CD4-positive, alpha-beta T cell (primary cell): ENCODE data around the gene SYNGR2. TPM values are rescaled to one million over a fixed set of nuclear protein-coding genes. Genes with fewer than 3 reads are reported as not detected.

Source experiments
- ATAC-seq: fragments of 200-7000 bp; cut with Tn5 transposase; one replicate; pipeline ENCODE4 v1.10.0; 2022; ENCODE audit warnings: mild to moderate bottlenecking; ENCODE audit not compliant: poor library complexity
- CTCF ChIA-PET: fragments of 350-600 bp; sonication (Branson Sonifier 250); formaldehyde crosslinking; loops from one replicate; lab custom pipeline; 2021; ENCODE audit warnings: antibody characterized with exemption, inconsistent platforms; lab: Charles Lee
- POLR2A ChIA-PET: fragments of 350-600 bp; sonication (Branson Sonifier 250); formaldehyde crosslinking; loops from one replicate; lab custom pipeline; 2021; ENCODE audit warnings: antibody characterized with exemption, inconsistent platforms; lab: Charles Lee
- DNase-seq, 14 experiments: peaks; one replicate each; pipeline ENCODE4 v3.0.0-alpha.2; 2013 to 2020; ENCODE audit warnings: mixed read lengths in 2 of 14
- H3K27ac ChIP-seq, 2 donors: one replicate each; pipeline versions ENCODE4 v1.5.1 to v1.7.0; 2013; ENCODE audit warnings: low read length in 2 of 2, low read depth in 1 of 2, mild to moderate bottlenecking in 1 of 2
- H3K27me3 ChIP-seq, 2 experiments: 1 replicate in 1 of 2; 2 replicates in 1 of 2; pipeline versions ENCODE4 v1.6.1 to v1.7.0; 2013; ENCODE audit warnings: low read length in 2 of 2, control low read depth in 1 of 2, mild to moderate bottlenecking in 1 of 2, moderate library complexity in 1 of 2; ENCODE audit not compliant: insufficient read depth in 2 of 2, control insufficient read depth in 1 of 2
- H3K36me3 ChIP-seq: one replicate; pipeline ENCODE4 v1.6.1; 2013; ENCODE audit warnings: low read length, control low read depth; ENCODE audit not compliant: insufficient read depth
- H3K4me1 ChIP-seq: one replicate; pipeline ENCODE4 v1.6.1; 2013; ENCODE audit warnings: low read length, control low read depth; ENCODE audit not compliant: insufficient read depth
- H3K4me3 ChIP-seq: one replicate; pipeline ENCODE4 v1.5.1; 2013; ENCODE audit warnings: mild to moderate bottlenecking, low read length, moderate library complexity
- H3K9me3 ChIP-seq, 2 experiments: 1 replicate in 1 of 2; 2 replicates in 1 of 2; pipeline versions ENCODE4 v1.6.1 to v1.7.0; 2013; ENCODE audit warnings: low read length in 2 of 2, mild to moderate bottlenecking in 2 of 2, control low read depth in 1 of 2, moderate library complexity in 1 of 2; ENCODE audit not compliant: control insufficient read depth in 1 of 2, insufficient read depth in 1 of 2
- H3K27ac Mint-ChIP-seq: one replicate; pipeline ENCODE4 v1.8.0; 2020; ENCODE audit warnings: mixed read lengths
- H3K27me3 Mint-ChIP-seq: one replicate; pipeline ENCODE4 v1.8.0; 2021; ENCODE audit warnings: mixed read lengths
- H3K36me3 Mint-ChIP-seq: one replicate; pipeline ENCODE4 v1.8.0; 2021; ENCODE audit warnings: low read depth, mixed read lengths
- H3K4me1 Mint-ChIP-seq: one replicate; pipeline ENCODE4 v1.8.0; 2021; ENCODE audit warnings: low read depth, mixed read lengths
- H3K4me3 Mint-ChIP-seq: one replicate; pipeline ENCODE4 v1.8.0; 2020; ENCODE audit warnings: mild to moderate bottlenecking, mixed read lengths
- H3K9me3 Mint-ChIP-seq: one replicate; pipeline ENCODE4 v1.8.0; 2020; ENCODE audit warnings: mixed read lengths
- intact Hi-C, 2 experiments: fragments of 100-400 bp; cut with DNase I in 1 of 2; cut with micrococcal nuclease in 1 of 2; formaldehyde crosslinking; loops; one replicate each; pipeline versions ENCODE4 v1.15.1 to v1.9.0; 2023 to 2025; cut with DNase I, micrococcal nuclease
- total RNA-seq, 174 experiments: library from RNA in 2 of 174; stranded (reverse) in 2 of 174; gene quantifications; one replicate each; pipeline ENCODE4 v1.2.3 and lab custom pipeline; 2021 to 2026
- TF ChIP-seq, protein P1 (sequence below): fragments of 200-600 bp; IDR thresholded peaks from one replicate; pipeline ENCODE4 v1.8.0; 2022; ENCODE audit warnings: antibody characterized with exemption, mild to moderate bottlenecking

The SYNGR2 gene
- total RNA-seq, 2 experiments from 2014 or later, result 34.9 to 41.3 TPM

DNA sequence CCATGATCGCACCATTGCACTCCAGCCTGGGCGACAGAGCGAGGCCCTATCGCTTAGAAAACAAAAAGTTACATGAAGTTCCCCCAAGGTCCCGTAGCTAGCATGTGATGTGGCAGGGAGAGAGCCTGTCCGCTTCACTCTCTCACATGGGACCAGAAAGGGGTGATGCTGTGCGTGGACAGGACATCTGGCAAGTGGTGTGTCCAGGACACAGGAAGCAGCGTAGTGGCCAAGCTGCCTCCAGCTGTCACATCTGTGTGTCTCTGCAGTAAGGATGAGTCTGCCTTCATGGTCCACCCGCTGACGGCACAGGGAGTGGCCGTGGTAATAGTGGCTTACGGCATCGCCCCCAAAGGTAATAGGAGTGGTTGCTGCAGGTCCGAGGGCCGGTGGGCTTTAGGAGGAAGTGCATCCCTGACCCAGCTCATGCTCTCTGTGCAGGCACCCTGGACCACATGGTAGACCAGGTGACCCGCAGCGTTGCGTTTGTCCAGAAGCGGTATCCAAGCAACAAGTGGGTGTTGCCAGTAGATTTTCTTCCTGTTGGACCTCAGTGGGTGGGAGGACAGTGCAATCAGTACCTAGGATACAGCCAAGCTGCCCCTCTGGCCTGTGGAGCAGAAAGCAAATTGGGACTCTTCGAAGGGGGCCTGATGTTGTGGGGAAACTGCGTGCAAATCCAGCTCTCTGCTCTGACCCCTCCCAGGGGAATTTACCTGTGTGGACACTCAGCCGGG lies 36.2 kb downstream of the SYNGR2 start:
- H3K27ac Mint-ChIP-seq, result no peak overlapping the region
- TF ChIP-seq, protein P1, sequence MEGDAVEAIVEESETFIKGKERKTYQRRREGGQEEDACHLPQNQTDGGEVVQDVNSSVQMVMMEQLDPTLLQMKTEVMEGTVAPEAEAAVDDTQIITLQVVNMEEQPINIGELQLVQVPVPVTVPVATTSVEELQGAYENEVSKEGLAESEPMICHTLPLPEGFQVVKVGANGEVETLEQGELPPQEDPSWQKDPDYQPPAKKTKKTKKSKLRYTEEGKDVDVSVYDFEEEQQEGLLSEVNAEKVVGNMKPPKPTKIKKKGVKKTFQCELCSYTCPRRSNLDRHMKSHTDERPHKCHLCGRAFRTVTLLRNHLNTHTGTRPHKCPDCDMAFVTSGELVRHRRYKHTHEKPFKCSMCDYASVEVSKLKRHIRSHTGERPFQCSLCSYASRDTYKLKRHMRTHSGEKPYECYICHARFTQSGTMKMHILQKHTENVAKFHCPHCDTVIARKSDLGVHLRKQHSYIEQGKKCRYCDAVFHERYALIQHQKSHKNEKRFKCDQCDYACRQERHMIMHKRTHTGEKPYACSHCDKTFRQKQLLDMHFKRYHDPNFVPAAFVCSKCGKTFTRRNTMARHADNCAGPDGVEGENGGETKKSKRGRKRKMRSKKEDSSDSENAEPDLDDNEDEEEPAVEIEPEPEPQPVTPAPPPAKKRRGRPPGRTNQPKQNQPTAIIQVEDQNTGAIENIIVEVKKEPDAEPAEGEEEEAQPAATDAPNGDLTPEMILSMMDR, result no peak
- H3K36me3 Mint-ChIP-seq, result no peaks in the 10 kb centered on the region
- Histone ChIP-seq H3K36me3 (no peaks in the 10 kb centered on the region), H3K4me1 (peaks cover 1% of the 10 kb centered on the region), H3K9me3 (no peaks in the 10 kb centered on the region), H3K27ac (no peak overlapping the region), H3K4me3 (no peak overlapping the region), H3K27me3 (no peaks in the 10 kb centered on the region)
- no peak for ATAC-seq
- ChIA-PET POLR2A (no interaction called here), CTCF (no interaction called here)
- H3K4me1 Mint-ChIP-seq, result no peaks in the 10 kb centered on the region
- no peaks in the 10 kb centered on the region for H3K9me3 Mint-ChIP-seq
- intact Hi-C loops, result no loop called here
- H3K27me3 Mint-ChIP-seq, result no peaks in the 10 kb centered on the region
- DNase-seq, result no peak
- H3K4me3 Mint-ChIP-seq, result no peak overlapping the region

DNA sequence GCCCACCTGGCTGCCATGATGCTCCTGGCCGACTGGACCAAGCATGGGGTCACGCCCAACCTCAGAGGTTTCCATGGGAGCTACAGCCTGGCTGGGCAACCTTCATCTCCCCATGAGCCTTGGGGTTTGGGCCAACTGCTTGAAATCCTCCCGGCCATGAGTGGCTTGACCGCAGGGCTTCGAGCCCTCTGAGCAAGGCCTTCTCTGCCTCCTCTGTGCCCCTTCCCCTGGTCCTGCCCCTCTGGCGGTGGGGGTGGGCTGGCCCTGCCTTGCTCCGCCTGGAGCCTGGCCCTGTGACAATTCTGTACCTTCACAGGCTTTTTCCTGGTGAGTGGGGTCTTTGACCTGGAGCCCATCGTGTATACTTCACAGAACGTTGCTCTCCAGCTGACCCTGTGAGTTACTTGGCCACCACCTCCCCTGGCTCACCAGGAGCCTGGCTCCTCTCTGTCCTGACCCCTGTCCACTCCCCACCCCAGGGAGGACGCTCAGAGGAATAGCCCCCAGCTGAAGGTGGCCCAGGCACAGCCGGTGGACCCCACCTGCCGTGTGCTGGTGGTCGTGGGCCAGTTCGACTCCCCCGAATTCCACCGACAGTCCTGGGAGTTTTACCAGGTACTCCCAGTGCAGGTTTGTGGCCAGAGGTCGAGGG lies 36.9 kb downstream of the SYNGR2 start:
- H3K36me3 Mint-ChIP-seq, result no peaks in the 10 kb centered on the region
- Histone ChIP-seq H3K4me3 (no peak overlapping the region), H3K36me3 (no peaks in the 10 kb centered on the region), H3K27me3 (no peaks in the 10 kb centered on the region), H3K27ac (no peak overlapping the region), H3K9me3 (no peaks in the 10 kb centered on the region), H3K4me1 (no peaks in the 10 kb centered on the region)
- CTCF ChIA-PET, result no interaction called here
- DNase-seq, result no peak
- no peaks in the 10 kb centered on the region for H3K9me3 Mint-ChIP-seq
- no peak overlapping the region for H3K27ac Mint-ChIP-seq
- no peaks in the 10 kb centered on the region for H3K4me1 Mint-ChIP-seq
- ATAC-seq, result no peak
- no peaks in the 10 kb centered on the region for H3K27me3 Mint-ChIP-seq
- H3K4me3 Mint-ChIP-seq, result no peak overlapping the region
- POLR2A ChIA-PET, result no interaction called here
- TF ChIP-seq, protein P1, result no peak
- intact Hi-C loops, result no loop called here

DNA sequence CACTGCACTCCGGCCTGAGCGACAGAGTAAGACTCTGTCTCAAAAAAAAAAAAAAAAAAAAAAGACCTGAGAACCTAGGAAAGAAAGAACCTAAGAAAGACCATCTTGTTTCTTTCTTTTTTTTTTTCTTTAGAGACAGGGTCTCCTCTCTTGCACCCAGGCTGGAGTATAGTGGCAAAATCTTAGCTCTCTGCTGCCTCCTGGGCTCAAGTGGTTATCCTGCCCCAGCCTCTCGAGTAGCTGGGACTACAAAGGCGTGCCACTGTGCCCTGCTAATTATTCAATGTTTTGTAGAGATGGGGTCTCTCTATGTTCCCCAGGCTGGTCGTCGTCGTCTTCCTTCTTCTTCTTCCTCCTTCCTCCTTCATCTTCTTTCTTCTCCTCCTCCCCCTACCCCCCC lies 37.9 kb downstream of the SYNGR2 start:
- H3K27ac ChIP-seq, result no peak overlapping the region
- Mint-ChIP-seq H3K4me1 (no peaks in the 10 kb centered on the region), H3K27ac (no peak overlapping the region), H3K9me3 (no peaks in the 10 kb centered on the region), H3K4me3 (no peak overlapping the region), H3K27me3 (no peaks in the 10 kb centered on the region), H3K36me3 (no peaks in the 10 kb centered on the region)
- TF ChIP-seq, protein P1, result no peak
- H3K4me3 ChIP-seq, result no peak overlapping the region
- no peaks in the 10 kb centered on the region for H3K36me3 ChIP-seq
- ChIA-PET POLR2A (no interaction called here), CTCF (no interaction called here)
- ATAC-seq (no peak), DNase-seq (no peak)
- intact Hi-C loops, result no loop called here
- no peaks in the 10 kb centered on the region for H3K27me3 ChIP-seq
- H3K9me3 ChIP-seq, result no peaks in the 10 kb centered on the region
- no peaks in the 10 kb centered on the region for H3K4me1 ChIP-seq
